HG03442 (cell line): ENCODE measurements around the gene CDH4.

ENCODE experiments used
- ATAC-seq: cut with Tn5 transposase; IDR thresholded peaks from one replicate; pipeline ENCODE4 v1.9.1; 2021; ENCODE audit warnings: mild to moderate bottlenecking, moderate library complexity; ENCODE audit not compliant: unreplicated experiment

The CDH4 gene

DNA sequence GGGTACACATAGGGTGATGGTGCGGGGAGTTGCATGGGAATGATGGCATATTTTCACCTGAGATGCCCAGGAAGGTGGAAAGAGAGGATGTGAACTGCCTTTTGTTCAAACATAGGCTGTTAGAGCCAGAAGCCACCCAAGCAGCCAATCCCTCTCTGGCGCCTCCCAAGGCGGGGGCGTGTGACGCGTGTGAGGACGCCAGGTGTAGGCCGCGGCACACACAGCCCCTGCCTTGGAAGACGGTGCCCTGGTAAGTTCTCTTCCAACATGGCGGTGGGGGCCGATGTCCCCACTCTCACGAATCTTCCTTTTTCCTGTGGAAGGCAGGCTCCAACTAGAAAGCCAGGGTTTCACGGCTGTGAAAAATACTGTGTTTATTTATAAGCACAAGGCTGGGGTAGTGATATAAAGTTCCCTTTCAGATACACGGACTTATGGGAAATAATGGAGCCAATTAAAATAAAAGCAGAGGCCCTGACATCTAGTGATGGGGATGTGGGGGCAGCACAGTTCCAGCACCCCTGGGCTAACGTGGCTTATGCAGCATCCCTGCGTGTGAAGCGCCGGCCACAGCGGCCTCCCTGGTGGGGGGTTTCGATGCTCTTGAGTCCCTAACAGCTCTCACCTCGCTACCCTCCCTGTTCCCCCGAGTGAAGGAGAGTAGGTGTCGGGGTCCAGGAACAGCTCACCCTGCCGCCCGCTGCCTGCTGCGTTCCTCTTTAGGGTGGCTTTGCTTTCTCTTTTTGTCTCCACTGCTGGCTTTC lies 28.3 kb downstream of the CDH4 start:
- ATAC-seq: no peak

DNA sequence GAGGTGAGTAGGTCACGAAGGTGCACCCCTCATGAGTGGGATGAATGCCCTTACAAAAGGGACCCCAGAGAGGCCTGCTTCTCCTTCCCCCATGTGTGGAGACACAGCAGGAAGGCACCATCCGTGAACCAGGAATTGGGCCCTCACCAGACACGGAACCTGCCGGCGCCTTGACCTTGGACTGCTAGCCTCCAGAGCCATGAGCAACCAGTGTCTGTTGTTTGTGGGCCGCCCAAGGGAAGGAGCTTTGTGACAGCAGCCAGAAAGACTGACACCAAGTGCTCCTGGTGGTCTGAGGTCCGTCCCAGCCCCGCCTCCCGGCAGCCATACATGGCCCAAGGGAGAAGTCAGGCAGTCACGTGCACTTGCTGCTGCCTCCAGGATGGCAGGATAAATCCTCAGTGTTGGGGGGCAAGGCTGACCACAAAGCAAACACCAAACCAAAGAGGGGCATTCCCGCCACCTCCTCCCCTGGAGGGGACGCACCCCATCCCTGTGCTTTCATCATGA lies 29.3 kb downstream of the CDH4 start:
- no peak for ATAC-seq

DNA sequence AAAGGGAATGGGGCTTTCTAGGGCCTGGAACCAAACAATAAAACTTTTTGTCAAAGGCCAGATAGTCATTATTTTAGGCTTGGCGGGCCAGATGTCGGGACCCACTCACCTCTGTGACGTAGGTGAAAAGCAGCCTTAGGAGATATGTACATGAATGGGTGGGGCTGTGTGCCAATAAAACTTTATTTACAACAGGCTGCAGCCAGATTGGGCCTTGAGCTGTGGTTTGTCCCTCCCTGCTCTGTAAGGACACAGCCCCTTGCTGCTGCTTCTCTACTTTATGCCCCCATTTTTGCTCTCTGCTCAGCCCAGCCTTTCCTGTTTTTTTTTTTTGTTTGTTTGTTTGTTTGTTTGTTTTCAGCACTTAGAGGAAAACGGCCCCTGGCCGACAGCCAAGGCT lies 32.7 kb downstream of the CDH4 start:
- no peak for ATAC-seq

GRCh38 chr20:61285152-61285645 lies 33.1 kb downstream of the CDH4 start:
- no peak for ATAC-seq

GRCh38 chr20:61285691-61286090 lies 33.6 kb downstream of the CDH4 start:
- ATAC-seq: no peak

DNA sequence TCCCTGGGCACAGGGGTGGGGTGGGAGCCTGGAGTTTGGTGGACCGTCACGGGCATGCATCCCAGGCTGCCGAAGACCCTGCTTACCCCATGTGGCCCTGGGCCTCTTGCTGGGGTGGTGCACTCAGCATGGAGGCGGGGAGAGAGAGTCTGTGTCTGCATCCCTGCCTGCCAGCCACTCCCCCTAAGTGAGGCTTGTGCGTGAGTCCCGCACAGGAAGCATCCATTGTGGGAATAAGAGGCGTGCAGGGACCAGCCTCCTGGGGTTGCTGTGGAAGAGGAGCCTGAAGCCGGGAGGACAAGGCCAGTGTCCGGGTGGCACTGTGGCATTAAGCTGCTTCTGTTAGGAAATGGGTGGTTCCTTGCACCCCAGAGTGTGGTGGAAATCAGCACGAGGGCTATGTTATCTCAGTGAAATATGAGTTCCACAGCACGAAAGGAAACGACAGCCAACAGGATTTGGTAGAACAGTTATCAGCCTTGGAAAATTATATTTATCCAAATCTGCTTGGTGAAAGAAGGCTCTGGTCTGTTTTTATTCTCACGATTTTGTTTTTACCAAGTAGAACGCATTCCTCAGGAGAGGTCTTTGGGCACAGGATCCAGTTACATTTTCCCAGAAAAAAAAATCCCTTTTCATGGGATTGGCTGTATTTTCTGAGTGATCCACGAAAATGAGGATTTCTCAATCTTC lies 35.7 kb downstream of the CDH4 start:
- ATAC-seq: no peak

- no peak for ATAC-seq
Measured at GRCh38 chr20:61288331-61288784, 36.3 kb downstream of the CDH4 start.

DNA sequence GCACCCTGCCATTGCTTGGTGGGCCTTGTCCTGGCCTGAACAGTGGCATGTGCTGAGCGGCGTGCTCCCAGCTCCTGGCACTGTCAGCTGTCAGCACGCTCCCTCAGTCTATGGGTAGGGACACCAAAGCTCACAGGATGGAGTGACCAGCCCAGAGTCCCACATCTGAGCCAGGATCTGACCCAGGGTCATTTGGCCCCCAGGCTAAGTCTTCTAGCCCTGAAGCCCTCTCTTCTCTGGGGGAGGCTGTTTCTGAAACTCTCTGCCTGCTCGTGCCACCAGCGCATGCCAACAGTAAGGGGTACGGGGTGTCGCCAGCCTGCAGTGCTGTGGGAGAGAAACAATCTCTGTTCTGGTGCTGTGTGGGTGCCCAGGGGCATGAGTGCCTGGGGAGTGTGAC lies 37.1 kb downstream of the CDH4 start:
- no peak for ATAC-seq

GRCh38 chr20:61290721-61291120 lies 38.7 kb downstream of the CDH4 start:
- ATAC-seq: no peak

DNA sequence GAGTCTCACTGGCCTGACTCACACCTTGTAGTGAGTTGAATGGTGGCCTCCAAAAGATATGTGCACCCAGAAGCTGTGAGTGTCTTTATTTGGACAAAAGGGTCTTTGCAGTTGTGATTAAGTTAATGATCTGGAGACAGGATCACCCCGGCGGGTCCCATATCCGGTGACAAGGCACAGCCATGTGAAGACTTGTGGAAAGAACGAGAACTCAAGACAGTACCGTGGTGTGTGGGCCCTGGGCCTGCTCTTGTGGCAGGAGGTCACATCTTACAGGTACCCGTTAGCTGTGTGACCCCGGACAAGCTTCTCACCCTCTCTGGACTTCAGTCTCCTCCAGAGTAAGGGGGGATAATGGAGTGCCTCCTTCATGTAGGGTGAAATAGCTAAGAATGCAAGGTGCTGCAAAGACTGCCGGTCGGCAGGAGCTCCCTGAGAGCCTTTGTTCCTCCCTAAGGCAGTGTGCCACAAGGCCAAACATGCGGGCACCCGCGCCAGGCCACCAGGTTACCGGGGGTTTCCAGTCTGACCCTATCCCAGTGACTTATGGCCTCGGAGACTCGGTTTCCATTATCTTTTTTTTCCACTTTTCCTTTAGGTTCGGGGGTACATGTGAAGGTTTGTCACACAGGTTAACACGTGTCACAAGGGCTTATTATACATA lies 39.2 kb downstream of the CDH4 start:
- no peak for ATAC-seq

GRCh38 chr20:61292391-61292790 lies 40.3 kb downstream of the CDH4 start:
- ATAC-seq: no peak

- ATAC-seq: no peak
Measured at GRCh38 chr20:61292821-61293612, 41.0 kb downstream of the CDH4 start.

DNA sequence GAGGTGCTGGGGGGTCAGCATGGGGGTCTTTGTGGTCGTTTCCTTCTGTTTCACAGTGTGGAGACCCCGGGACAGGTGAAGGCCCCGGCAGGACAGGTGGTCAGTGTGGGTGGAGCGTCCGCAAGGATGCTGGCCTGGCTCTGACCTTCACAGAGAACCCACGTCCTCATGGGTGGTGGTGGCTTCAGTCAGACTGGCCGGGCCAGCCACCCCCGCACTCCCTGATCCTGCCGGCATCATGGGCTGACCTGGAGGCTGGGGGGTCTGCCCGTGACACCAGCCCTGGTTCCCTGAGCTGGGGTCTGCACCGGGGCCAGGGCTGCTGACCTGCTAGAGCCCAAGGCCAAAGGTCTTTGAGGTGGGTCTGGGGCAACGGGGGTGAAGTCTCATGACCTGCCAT lies 41.9 kb downstream of the CDH4 start:
- no peak for ATAC-seq

DNA sequence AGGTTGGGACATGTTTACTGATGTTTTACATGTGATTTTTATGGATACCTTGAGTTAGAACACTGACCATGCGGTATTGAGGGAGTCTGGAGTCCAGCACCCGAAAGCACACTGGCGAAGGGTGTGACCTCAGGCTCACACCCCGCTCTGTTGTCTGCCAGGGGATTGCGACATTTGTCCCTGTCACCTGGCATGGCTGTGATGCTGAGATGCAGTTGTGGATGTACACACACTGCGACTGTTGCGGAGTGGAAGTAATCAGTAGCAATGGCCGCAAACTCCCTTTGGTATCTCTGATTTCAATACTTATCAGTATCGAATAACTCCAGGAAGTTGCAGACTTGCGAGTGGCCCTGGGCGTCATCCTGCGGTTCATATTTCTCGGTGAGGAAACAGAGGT lies 43.2 kb downstream of the CDH4 start:
- ATAC-seq: no peak

- ATAC-seq: no peak
Measured at GRCh38 chr20:61295682-61296628, 43.9 kb downstream of the CDH4 start.

GRCh38 chr20:61296629-61297019 lies 44.6 kb downstream of the CDH4 start:
- ATAC-seq: no peak

DNA sequence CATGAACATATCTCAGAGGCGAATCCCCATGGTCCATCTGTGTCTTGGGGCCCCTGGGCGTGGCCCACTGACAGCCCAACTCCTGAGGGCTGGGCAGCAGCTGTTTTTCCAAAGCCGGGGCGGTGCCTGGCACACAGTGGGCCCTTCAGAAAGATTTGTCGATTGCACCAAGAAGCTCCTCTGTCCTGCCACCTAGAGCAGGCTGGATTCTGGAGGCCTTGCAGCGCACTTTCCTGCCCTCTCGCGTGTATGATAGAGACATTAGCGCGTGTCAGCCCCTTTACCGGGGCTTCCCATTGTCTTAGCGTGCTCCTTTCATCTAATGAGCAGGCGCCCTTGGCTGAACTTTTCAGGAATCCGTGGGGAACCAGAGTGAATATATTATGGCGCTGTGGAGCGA lies 45.4 kb downstream of the CDH4 start:
- no peak for ATAC-seq

DNA sequence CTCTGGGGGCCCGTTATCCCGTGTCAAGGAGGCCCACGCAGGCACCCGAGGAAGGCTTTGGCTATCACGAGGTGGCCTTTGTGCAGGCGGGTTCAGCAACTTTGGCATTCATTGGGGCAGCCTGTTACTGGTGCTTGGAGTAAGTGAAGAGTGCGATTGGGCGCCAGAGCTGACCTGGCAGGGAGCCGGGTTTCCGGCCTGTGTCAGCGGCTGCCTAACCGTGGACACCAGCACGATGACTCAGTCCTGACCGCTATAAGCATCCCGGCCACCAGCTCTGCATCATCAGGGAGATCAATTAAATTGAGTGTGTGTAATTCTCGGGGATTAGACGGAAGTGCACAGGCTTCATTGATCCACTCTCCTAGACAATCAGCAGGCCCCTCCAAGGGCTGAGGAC lies 45.9 kb downstream of the CDH4 start:
- no peak for ATAC-seq

- ATAC-seq: no peak
Measured at GRCh38 chr20:61298661-61299060, 46.6 kb downstream of the CDH4 start.

- ATAC-seq: no peak
Measured at GRCh38 chr20:61299104-61299503, 47.0 kb downstream of the CDH4 start.
